Panc1 (cell line): ENCODE results near the gene CPM. TPM values are rescaled to one million over a fixed set of nuclear protein-coding genes. Genes with fewer than 3 reads are reported as not detected.

ENCODE experiments used
- ATAC-seq: fragments of 200-7000 bp; cut with Tn5 transposase; 2 replicates; pipeline ENCODE4 v1.9.1; 2020; ENCODE audit warnings: mild to moderate bottlenecking, moderate library complexity
- BruUV-seq: library from RNA; stranded (reverse); fragments of 400-500 nt; replicated peaks from 2 replicates; lab custom pipeline; 2021; lab: Mats Ljungman, UMichigan
- CTCF ChIA-PET: fragments of 300-600 bp; sonication (Branson Sonifier 250); formaldehyde crosslinking; loops from one replicate; lab custom pipeline; 2022; ENCODE audit warnings: antibody characterized with exemption; lab: Charles Lee
- POLR2A ChIA-PET: fragments of 300-600 bp; sonication (Branson Sonifier 250); formaldehyde crosslinking; loops from one replicate; lab custom pipeline; 2022; ENCODE audit warnings: antibody characterized with exemption; lab: Charles Lee
- DNase-seq: peaks from one replicate; pipeline ENCODE4 v3.0.0-alpha.2; 2010; ENCODE audit warnings: low read depth, low spot score
- H3K27ac ChIP-seq: 2 replicates; pipeline ENCODE4 v1.5.1; 2011; ENCODE audit warnings: mild to moderate bottlenecking, low read length, inconsistent platforms
- H3K27me3 ChIP-seq: fragments of 200-500 bp; sonication (Bioruptor generic); 2 replicates; pipeline ENCODE4 v1.6.0; 2014; ENCODE audit warnings: low read length, inconsistent platforms; ENCODE audit not compliant: control insufficient read depth, insufficient read depth
- H3K36me3 ChIP-seq: fragments of 200-500 bp; sonication (Bioruptor generic); 2 replicates; pipeline ENCODE4 v1.5.1; 2014; ENCODE audit warnings: inconsistent platforms, mild to moderate bottlenecking, low read length, moderate library complexity; ENCODE audit not compliant: control insufficient read depth, insufficient read depth
- H3K4me1 ChIP-seq: 2 replicates; pipeline ENCODE4 v1.5.1; 2011; ENCODE audit warnings: inconsistent platforms, mild to moderate bottlenecking, low read length, moderate library complexity; ENCODE audit not compliant: control insufficient read depth, insufficient read depth
- H3K4me3 ChIP-seq, 2 experiments: 2 replicates each; pipeline ENCODE4 v1.5.1; 2011 to 2012; ENCODE audit warnings: low read depth in 2 of 2, low read length in 2 of 2, mild to moderate bottlenecking in 2 of 2, inconsistent platforms in 1 of 2, moderate library complexity in 1 of 2
- H3K9me3 ChIP-seq: fragments of 200-500 bp; sonication (Bioruptor generic); 2 replicates; pipeline ENCODE4 v1.5.1; 2014; ENCODE audit warnings: low read depth, mild to moderate bottlenecking, inconsistent platforms, low read length, moderate library complexity; ENCODE audit not compliant: control insufficient read depth, insufficient read depth
- POLR2AphosphoS5 ChIP-seq: IDR thresholded peaks from 2 replicates; pipeline ENCODE4 v1.6.1; 2012; ENCODE audit warnings: mild to moderate bottlenecking, low read depth, low read length, moderate library complexity
- SIN3A ChIP-seq: IDR thresholded peaks from 2 replicates; pipeline ENCODE4 v1.6.1; 2012; ENCODE audit warnings: low read depth, mild to moderate bottlenecking, low read length, moderate library complexity, borderline replicate concordance; ENCODE audit not compliant: insufficient read depth
- TCF7L2 ChIP-seq: IDR thresholded peaks from 2 replicates; pipeline ENCODE4 v1.6.1; 2011; ENCODE audit warnings: mild to moderate bottlenecking, low read depth, low read length, inconsistent platforms
- in situ Hi-C: cut with HindIII; loops from 2 replicates; pipeline ENCODE4 v1.10.0; 2016; ENCODE audit warnings: low sequenced_read_pairs, low pct_unique_long_range_greater_than_20kb
- intact Hi-C: fragments of 100-400 bp; cut with micrococcal nuclease; formaldehyde crosslinking; loops from one replicate; pipeline ENCODE4 v1.10.0; 2022; ENCODE audit not compliant: unreplicated experiment
- total RNA-seq: library from RNA; stranded (reverse); gene quantifications from one replicate; pipeline ENCODE4 v1.2.1, GENCODE V29; 2021; ENCODE audit not compliant: unreplicated experiment
- TF ChIP-seq, protein P1 (sequence below): fragments of 450-650 bp; IDR thresholded peaks from 2 replicates; pipeline ENCODE4 v1.5.1; 2017; ENCODE audit warnings: mild to moderate bottlenecking
- TF ChIP-seq, protein P2 (sequence below), 2 experiments: IDR thresholded peaks; 2 replicates each; pipeline ENCODE4 v1.6.1; 2011 to 2012; ENCODE audit warnings: low read depth in 2 of 2, control low read depth in 1 of 2, low read length in 1 of 2, mild to moderate bottlenecking in 1 of 2, moderate library complexity in 1 of 2; ENCODE audit not compliant: insufficient read depth in 1 of 2

Gene CPM
- total RNA-seq, 1 experiment from 2014 or later = 11.2 TPM

DNA sequence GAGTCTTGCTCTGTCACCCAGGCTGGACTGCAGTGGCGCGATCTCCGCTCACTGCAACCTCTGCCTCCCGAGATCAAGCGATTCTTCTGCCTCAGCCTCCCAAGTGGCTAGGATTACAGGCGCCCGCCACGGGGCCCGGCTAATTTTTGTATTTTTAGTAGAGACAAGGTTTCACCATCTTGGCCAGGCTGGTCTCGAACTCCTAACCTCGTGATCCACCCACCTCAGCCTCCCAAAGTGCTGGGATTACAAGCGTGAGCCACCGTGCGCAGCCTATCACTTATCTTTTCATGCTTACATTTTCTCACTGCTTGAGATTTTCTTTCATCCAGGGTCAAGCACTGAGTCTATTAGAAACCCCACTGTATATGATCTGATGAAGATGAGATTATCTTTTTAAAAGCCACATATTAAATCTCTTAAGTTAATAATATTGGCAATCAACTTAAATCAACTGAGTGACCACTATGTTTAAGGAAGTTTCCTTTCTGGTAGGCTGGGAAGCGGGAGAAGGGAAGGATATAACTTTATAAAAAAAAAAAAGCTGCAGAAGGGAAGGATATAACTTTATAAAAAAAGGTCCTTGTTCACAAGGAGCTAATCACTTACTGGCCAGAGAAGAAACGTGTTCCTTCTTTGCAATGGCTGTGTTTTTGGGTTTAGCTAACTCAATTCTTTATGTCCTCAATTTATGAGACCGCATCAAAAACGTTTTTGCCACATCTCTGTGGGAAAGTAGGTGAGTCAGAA, 126.3 kb downstream of the CPM start:
- H3K4me3 ChIP-seq = peak overlapping the region in 1 of 2 experiments; percentile 96; a peak in 2 of 4 replicates
- ChIA-PET CTCF (no interaction called here), POLR2A (interaction anchor here (0.6 kb wide), 1 partner anchor 126 kb away, joined by 3 read pairs; no protein-coding TSS in a partner anchor)
- peaks cover 9% of the 10 kb centered on the region for H3K36me3 ChIP-seq
- intact Hi-C loops (no loop called here), in situ Hi-C loops (no loop called here)
- no TSS peak for BruUV-seq
- ATAC-seq = no peak
- no peaks in the 10 kb centered on the region for H3K27me3 ChIP-seq
- no peak for DNase-seq
- no peaks in the 10 kb centered on the region for H3K9me3 ChIP-seq
- H3K27ac ChIP-seq = peak overlapping the region; percentile 94
- peaks cover 6% of the 10 kb centered on the region; the same call in 1 of the 2 replicates for H3K4me1 ChIP-seq
- TF ChIP-seq, protein P1, sequence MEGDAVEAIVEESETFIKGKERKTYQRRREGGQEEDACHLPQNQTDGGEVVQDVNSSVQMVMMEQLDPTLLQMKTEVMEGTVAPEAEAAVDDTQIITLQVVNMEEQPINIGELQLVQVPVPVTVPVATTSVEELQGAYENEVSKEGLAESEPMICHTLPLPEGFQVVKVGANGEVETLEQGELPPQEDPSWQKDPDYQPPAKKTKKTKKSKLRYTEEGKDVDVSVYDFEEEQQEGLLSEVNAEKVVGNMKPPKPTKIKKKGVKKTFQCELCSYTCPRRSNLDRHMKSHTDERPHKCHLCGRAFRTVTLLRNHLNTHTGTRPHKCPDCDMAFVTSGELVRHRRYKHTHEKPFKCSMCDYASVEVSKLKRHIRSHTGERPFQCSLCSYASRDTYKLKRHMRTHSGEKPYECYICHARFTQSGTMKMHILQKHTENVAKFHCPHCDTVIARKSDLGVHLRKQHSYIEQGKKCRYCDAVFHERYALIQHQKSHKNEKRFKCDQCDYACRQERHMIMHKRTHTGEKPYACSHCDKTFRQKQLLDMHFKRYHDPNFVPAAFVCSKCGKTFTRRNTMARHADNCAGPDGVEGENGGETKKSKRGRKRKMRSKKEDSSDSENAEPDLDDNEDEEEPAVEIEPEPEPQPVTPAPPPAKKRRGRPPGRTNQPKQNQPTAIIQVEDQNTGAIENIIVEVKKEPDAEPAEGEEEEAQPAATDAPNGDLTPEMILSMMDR = no peak

DNA sequence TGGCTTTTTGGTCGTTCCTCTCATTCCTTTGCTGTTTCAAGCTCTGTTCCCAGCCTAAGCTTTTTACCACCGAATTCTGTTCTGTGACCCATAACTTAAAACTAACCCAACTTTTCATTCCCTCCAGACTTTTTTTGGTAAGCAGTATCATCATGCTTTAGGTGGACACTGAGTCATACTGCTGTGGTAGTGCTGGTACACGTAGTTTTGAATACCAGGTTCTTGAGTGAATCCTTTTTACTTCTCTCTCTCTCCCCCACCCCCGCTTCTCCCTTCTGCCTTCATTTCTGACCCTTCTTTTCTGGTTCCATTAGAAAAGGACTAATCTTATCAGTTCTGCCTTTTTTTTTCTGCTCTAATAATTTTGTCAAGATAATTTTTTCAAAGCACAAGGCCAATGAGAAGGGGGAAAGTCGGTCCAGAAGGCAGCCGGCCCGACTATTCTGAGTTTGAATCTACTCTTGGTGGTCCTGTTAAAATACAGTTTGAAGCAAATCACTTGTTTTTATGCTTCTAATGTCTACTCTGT, 127.3 kb downstream of the CPM start:
- peaks cover 9% of the 10 kb centered on the region for H3K36me3 ChIP-seq
- TF ChIP-seq SIN3A (no peak), POLR2AphosphoS5 (no peak), TCF7L2 (no peak)
- TF ChIP-seq, protein P2, sequence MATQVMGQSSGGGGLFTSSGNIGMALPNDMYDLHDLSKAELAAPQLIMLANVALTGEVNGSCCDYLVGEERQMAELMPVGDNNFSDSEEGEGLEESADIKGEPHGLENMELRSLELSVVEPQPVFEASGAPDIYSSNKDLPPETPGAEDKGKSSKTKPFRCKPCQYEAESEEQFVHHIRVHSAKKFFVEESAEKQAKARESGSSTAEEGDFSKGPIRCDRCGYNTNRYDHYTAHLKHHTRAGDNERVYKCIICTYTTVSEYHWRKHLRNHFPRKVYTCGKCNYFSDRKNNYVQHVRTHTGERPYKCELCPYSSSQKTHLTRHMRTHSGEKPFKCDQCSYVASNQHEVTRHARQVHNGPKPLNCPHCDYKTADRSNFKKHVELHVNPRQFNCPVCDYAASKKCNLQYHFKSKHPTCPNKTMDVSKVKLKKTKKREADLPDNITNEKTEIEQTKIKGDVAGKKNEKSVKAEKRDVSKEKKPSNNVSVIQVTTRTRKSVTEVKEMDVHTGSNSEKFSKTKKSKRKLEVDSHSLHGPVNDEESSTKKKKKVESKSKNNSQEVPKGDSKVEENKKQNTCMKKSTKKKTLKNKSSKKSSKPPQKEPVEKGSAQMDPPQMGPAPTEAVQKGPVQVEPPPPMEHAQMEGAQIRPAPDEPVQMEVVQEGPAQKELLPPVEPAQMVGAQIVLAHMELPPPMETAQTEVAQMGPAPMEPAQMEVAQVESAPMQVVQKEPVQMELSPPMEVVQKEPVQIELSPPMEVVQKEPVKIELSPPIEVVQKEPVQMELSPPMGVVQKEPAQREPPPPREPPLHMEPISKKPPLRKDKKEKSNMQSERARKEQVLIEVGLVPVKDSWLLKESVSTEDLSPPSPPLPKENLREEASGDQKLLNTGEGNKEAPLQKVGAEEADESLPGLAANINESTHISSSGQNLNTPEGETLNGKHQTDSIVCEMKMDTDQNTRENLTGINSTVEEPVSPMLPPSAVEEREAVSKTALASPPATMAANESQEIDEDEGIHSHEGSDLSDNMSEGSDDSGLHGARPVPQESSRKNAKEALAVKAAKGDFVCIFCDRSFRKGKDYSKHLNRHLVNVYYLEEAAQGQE (IDR thresholded peaks at IDR 0.05; ENCODE audit: insufficient read depth in 1 of 2, low read depth in 2 of 2, low read length in 1 of 2) = no peak
- TF ChIP-seq, protein P1 = no peak
- no peak for DNase-seq
- no peak for ATAC-seq
- no peak overlapping the region for H3K4me3 ChIP-seq
- in situ Hi-C loops = no loop called here
- no peaks in the 10 kb centered on the region for H3K9me3 ChIP-seq
- CTCF ChIA-PET = no interaction called here
- intact Hi-C loops = no loop called here
- POLR2A ChIA-PET = no interaction called here
- no peaks in the 10 kb centered on the region for H3K27me3 ChIP-seq
- H3K4me1 ChIP-seq = peaks cover 6% of the 10 kb centered on the region; the same call in 1 of the 2 replicates
- BruUV-seq = no TSS peak
- H3K27ac ChIP-seq = peak overlapping the region; percentile 94; the same call in 1 of the 2 replicates
